ENCODE measurements around the gene LOC101059915.

Gene LOC101059915

GRCh38 chrX:71667328-71668247, at the start of gene LOC101059915:
Gene LOC101059915, plus strand, starts transcription at chrX:71667546.
- no peaks in the 10 kb centered on the region for H3K36me3 Mint-ChIP-seq (ENCODE audit: insufficient read depth)
- peaks cover 34% of the 10 kb centered on the region for H3K4me1 Mint-ChIP-seq (ENCODE audit: low read depth)
- H3K9me3 Mint-ChIP-seq = no peaks in the 10 kb centered on the region
- no peak within 1 kb of the TSS for H3K4me3 Mint-ChIP-seq
- DNase-seq (no peak), ATAC-seq (no peak)
- H3K27me3 Mint-ChIP-seq (ENCODE audit: low read depth) = no peaks in the 10 kb centered on the region

- Mint-ChIP-seq H3K9me3 (no peaks in the 10 kb centered on the region), H3K4me3 (peak overlapping the region; percentile 84)
Observed at GRCh38 chrX:71617742-71618141, 49.6 kb upstream of the LOC101059915 start.

GRCh38 chrX:71618303-71618721, 49.0 kb upstream of the LOC101059915 start, which contains the start of gene CXCR3:
Gene CXCR3, minus strand, starts transcription at chrX:71618511. Its CDS starts 62 bp downstream, at chrX:71618449.
- ATAC-seq (peak; percentile 52 to 65), DNase-seq (peak; percentile 58)
- peaks cover 22% of the 10 kb centered on the region for H3K36me3 Mint-ChIP-seq (ENCODE audit: insufficient read depth)
- H3K4me1 Mint-ChIP-seq (ENCODE audit: low read depth) = peaks cover 79% of the 10 kb centered on the region
- no peaks in the 10 kb centered on the region for H3K9me3 Mint-ChIP-seq
- peak within 1 kb of the TSS; percentile 84 for H3K4me3 Mint-ChIP-seq
- no peaks in the 10 kb centered on the region for H3K27me3 Mint-ChIP-seq (ENCODE audit: low read depth)

More at GRCh38 chrX:71617742-71618141, 49.6 kb upstream of the LOC101059915 start:
- ATAC-seq = no peak
- Mint-ChIP-seq H3K27me3 (ENCODE audit: low read depth) (no peaks in the 10 kb centered on the region), H3K4me1 (ENCODE audit: low read depth) (peaks cover 73% of the 10 kb centered on the region), H3K36me3 (ENCODE audit: insufficient read depth) (peaks cover 28% of the 10 kb centered on the region)
- no peak for DNase-seq

GRCh38 chrX:71618787-71619186, 48.6 kb upstream of the LOC101059915 start:
- ATAC-seq (no peak), DNase-seq (no peak)
- Mint-ChIP-seq H3K4me3 (peak overlapping the region; percentile 84), H3K36me3 (ENCODE audit: insufficient read depth) (peaks cover 18% of the 10 kb centered on the region), H3K27me3 (ENCODE audit: low read depth) (no peaks in the 10 kb centered on the region), H3K4me1 (ENCODE audit: low read depth) (peaks cover 82% of the 10 kb centered on the region), H3K9me3 (no peaks in the 10 kb centered on the region)

GRCh38 chrX:71619193-71619592, 48.2 kb upstream of the LOC101059915 start:
- Mint-ChIP-seq H3K36me3 (ENCODE audit: insufficient read depth) (peaks cover 18% of the 10 kb centered on the region), H3K27me3 (ENCODE audit: low read depth) (no peaks in the 10 kb centered on the region), H3K4me1 (ENCODE audit: low read depth) (peaks cover 84% of the 10 kb centered on the region), H3K4me3 (peak overlapping the region; percentile 84), H3K9me3 (no peaks in the 10 kb centered on the region)
- DNase-seq (peak; percentile 64), ATAC-seq (peak; percentile 59 to 60)

GRCh38 chrX:71619986-71620385, 47.4 kb upstream of the LOC101059915 start:
- DNase-seq = no peak
- Mint-ChIP-seq H3K27me3 (ENCODE audit: low read depth) (no peaks in the 10 kb centered on the region), H3K4me3 (no peak overlapping the region), H3K36me3 (ENCODE audit: insufficient read depth) (peaks cover 13% of the 10 kb centered on the region), H3K4me1 (ENCODE audit: low read depth) (peaks cover 82% of the 10 kb centered on the region), H3K9me3 (no peaks in the 10 kb centered on the region)
- no peak for ATAC-seq

- ATAC-seq = no peak
Observed at GRCh38 chrX:71621603-71622002, 45.7 kb upstream of the LOC101059915 start.

GRCh38 chrX:71622032-71622575, 45.2 kb upstream of the LOC101059915 start:
- Mint-ChIP-seq H3K9me3 (no peaks in the 10 kb centered on the region), H3K4me1 (ENCODE audit: low read depth) (peaks cover 69% of the 10 kb centered on the region), H3K4me3 (no peak overlapping the region), H3K36me3 (ENCODE audit: insufficient read depth) (no peaks in the 10 kb centered on the region), H3K27me3 (ENCODE audit: low read depth) (no peaks in the 10 kb centered on the region)
- DNase-seq (no peak), ATAC-seq (no peak)

More at GRCh38 chrX:71621603-71622002, 45.7 kb upstream of the LOC101059915 start:
- H3K9me3 Mint-ChIP-seq = no peaks in the 10 kb centered on the region
- peaks cover 73% of the 10 kb centered on the region for H3K4me1 Mint-ChIP-seq (ENCODE audit: low read depth)
- H3K36me3 Mint-ChIP-seq (ENCODE audit: insufficient read depth) = peaks cover 1% of the 10 kb centered on the region
- no peak overlapping the region for H3K4me3 Mint-ChIP-seq
- no peaks in the 10 kb centered on the region for H3K27me3 Mint-ChIP-seq (ENCODE audit: low read depth)
- no peak for DNase-seq

- ATAC-seq = peak; percentile 56 to 61
- DNase-seq = peak; percentile 43
- H3K4me3 Mint-ChIP-seq = peak overlapping the region; percentile 51
- peaks cover 64% of the 10 kb centered on the region for H3K4me1 Mint-ChIP-seq (ENCODE audit: low read depth)
- no peaks in the 10 kb centered on the region for H3K36me3 Mint-ChIP-seq (ENCODE audit: insufficient read depth)
- no peaks in the 10 kb centered on the region for H3K27me3 Mint-ChIP-seq (ENCODE audit: low read depth)
- no peaks in the 10 kb centered on the region for H3K9me3 Mint-ChIP-seq
Observed at GRCh38 chrX:71622576-71623450, 44.5 kb upstream of the LOC101059915 start.

- peak overlapping the region; percentile 19 for H3K4me3 Mint-ChIP-seq
- no peaks in the 10 kb centered on the region for H3K9me3 Mint-ChIP-seq
- H3K27me3 Mint-ChIP-seq (ENCODE audit: low read depth) = no peaks in the 10 kb centered on the region
- H3K36me3 Mint-ChIP-seq (ENCODE audit: insufficient read depth) = no peaks in the 10 kb centered on the region
- DNase-seq = no peak
- no peak for ATAC-seq
- H3K4me1 Mint-ChIP-seq (ENCODE audit: low read depth) = peaks cover 55% of the 10 kb centered on the region
Observed at GRCh38 chrX:71623714-71624113, 43.6 kb upstream of the LOC101059915 start.

- H3K4me3 Mint-ChIP-seq = no peak overlapping the region
- H3K36me3 Mint-ChIP-seq (ENCODE audit: insufficient read depth) = no peaks in the 10 kb centered on the region
- no peaks in the 10 kb centered on the region for H3K9me3 Mint-ChIP-seq
- peaks cover 44% of the 10 kb centered on the region for H3K4me1 Mint-ChIP-seq (ENCODE audit: low read depth)
- no peaks in the 10 kb centered on the region for H3K27me3 Mint-ChIP-seq (ENCODE audit: low read depth)
- no peak for ATAC-seq
- no peak for DNase-seq
Observed at GRCh38 chrX:71625471-71625870, 41.9 kb upstream of the LOC101059915 start.

- H3K27me3 Mint-ChIP-seq (ENCODE audit: low read depth) = no peaks in the 10 kb centered on the region
- no peaks in the 10 kb centered on the region for H3K36me3 Mint-ChIP-seq (ENCODE audit: insufficient read depth)
- H3K9me3 Mint-ChIP-seq = no peaks in the 10 kb centered on the region
- DNase-seq (no peak), ATAC-seq (no peak)
- peaks cover 37% of the 10 kb centered on the region for H3K4me1 Mint-ChIP-seq (ENCODE audit: low read depth)
- no peak overlapping the region for H3K4me3 Mint-ChIP-seq
Observed at GRCh38 chrX:71626576-71626975, 40.8 kb upstream of the LOC101059915 start.

GRCh38 chrX:71627588-71628404, 39.5 kb upstream of the LOC101059915 start:
- no peak for ATAC-seq
- DNase-seq = no peak
- Mint-ChIP-seq H3K27me3 (ENCODE audit: low read depth) (no peaks in the 10 kb centered on the region), H3K4me3 (no peak overlapping the region), H3K36me3 (ENCODE audit: insufficient read depth) (no peaks in the 10 kb centered on the region), H3K9me3 (no peaks in the 10 kb centered on the region), H3K4me1 (ENCODE audit: low read depth) (peaks cover 24% of the 10 kb centered on the region)

Data from activated T-cell treated with anti-CD3 and anti-CD28 coated beads, Interleukin-2, amount 50 U/mL, for 4 hours (primary cell).